GM03348 (cell line): ENCODE measurements around the gene DEFB123.
A peak's percentile ranks its signal among the peaks of the same experiment; 100 is the strongest.
"Not testable (repeated sequence)": the region's sequence is repeated elsewhere in the genome, so short reads cannot be mapped to it uniquely, and the experiment has no call there.

Experiments
- DNase-seq: peaks from one replicate; pipeline ENCODE4 v3.0.0; 2012; ENCODE audit warnings: low spot score

DEFB123 gene, protein sequence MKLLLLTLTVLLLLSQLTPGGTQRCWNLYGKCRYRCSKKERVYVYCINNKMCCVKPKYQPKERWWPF

DNA sequence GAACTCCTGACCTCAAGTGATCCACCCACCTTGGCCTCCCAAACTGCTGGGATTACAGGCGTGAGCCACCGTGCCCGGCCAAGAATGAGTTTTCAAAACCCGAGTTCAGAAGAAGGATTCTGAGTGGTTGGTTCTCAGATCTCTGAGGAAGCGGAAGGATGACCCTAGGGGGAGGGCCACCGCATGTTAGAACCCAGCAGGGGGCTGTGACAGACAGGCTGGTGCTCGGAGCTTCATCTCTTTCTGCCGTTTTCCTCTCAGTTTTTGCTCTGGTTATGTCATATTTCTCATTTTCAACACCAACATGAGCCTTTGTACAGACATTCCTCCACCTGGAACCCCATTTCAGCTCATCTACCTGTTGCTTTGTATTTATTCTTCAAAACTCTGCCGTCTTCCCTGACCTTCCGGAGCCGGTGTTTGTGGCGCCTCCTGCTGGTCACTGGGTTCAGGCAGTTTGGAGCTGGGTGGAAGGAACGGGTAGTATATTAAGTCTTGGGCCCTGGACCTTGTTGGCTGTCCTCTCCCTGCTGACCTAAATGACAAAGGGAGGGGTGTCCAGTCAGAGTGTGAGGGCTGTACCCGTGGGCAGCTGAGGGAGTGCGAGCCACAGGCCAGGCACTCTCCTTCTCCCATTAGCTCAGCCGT is at the start of gene DEFB123:
Gene DEFB123 (plus strand): TSS at position 621 of the 648 bp plus-strand sequence. CDS start 67 bp downstream, outside the sequence.
- DNase-seq: no peak

DNA sequence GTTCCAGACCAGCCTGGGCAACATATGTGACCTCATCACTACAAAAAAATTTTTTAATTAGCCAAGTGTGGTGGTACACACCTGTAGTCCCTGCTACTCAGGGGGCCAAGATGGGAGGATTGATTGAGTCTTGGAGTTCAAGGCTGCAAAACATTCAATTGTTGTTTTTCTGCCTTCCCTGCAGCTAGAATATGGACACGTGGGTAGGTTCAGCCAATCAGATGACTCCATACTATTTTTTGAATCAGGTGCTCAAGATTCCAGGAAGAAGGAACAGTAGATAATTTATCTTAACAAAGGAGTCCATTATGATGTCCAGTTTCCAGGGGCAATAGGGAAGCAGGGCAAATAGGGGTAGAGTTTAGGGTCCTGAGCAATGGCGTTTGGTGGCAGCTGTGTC is 47.6 kb upstream of the DEFB123 start:
- DNase-seq: no peak

DNA sequence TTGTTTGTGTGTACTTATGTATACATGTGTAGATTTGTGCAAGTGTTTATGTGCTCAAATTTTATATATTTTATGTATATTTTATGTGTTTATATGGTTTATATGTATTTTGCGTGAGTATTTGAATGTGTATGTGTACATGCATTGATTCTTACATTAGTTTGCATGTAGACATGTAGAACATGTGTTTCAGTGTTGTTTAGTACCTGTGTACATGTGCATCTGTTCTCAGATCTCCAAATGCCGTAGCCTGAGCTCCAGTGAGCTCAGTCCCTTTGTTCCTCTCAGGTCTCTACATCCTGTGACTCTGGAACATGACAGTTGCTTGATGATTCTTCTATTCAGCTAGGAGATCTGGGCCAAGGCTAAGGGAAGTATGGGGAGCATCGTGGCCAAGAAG is 45.5 kb upstream of the DEFB123 start:
- DNase-seq: no peak

DNA sequence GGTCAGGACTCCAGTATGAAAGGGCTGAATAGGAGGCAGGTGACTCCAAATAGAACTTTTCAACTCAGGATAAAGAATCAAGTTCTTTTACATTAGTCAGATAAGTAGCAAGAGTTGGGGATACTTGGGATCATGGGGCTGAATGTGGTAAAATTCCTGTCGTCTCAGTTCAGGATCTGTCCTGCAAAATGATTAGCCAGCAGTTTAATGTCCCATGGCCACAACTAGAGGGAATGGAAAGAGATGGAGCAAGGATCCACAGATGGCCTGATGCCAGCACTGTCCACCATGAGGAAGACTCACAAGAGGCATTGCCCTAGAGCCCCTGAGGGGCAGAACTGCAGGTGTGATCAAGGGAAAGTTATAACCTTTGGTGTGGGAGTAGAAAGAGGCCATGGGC is 36.5 kb upstream of the DEFB123 start:
- no peak for DNase-seq

DNA sequence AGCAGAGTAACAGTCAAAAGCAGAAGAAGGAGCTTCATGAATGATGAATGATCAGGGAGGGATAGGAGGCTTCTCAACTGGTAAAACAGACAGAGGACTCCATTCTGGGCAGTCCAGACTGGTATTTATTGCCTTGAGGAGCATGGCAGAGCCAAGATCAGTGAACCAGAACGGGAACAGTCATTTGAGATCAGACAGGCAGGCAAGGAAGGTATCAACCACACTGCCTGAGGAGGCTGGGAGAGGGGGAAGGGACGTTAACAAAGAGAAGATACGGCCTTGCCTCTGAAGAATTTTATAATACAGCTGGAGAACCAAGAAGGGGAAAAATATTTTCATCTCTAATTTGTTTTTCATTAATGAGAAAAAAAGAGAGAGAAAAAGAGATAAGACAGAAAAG is 34.3 kb upstream of the DEFB123 start, which contains the start of gene DEFB121:
Gene DEFB121 (minus strand): TSS at position 101 of the 400 bp plus-strand sequence. CDS start 63 bp downstream, at position 38.
- DNase-seq: no peak

DNA sequence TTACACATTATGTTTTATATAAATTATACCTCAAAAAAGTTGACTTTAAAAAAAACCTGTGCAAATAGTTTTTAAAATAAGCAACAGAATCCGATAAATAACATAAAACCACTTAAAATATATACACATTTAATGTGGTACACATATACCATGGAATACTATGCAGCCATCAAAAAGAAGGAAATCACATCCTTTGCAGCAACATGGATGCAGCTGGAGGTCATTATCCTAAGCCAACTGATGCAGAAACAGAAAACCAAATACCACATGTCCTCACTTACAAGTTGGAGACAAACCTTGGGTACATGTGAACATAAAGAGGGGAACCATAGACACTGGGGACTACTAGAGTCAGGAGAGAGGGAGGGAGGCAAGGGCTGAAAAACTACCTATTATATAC is 30.4 kb upstream of the DEFB123 start:
- no peak for DNase-seq

DNA sequence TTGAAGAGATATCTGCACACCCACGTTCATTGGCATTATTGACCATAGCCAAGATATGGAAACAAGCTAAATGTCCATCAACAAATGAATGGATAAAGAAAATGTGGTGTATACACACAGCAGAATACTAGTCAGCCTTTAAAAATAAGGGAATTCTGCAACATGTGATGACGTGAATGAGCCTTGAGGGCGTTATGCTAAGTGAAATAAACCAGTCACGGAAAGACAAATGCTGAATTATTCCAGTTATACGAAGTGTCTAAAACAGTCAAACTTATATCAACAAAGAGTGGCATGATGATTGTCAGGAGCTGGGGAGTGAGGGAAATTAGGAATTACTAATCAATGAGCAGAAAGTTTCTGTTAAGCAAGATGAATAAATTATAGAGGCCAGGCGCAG is 26.1 kb upstream of the DEFB123 start:
- DNase-seq: no peak

DNA sequence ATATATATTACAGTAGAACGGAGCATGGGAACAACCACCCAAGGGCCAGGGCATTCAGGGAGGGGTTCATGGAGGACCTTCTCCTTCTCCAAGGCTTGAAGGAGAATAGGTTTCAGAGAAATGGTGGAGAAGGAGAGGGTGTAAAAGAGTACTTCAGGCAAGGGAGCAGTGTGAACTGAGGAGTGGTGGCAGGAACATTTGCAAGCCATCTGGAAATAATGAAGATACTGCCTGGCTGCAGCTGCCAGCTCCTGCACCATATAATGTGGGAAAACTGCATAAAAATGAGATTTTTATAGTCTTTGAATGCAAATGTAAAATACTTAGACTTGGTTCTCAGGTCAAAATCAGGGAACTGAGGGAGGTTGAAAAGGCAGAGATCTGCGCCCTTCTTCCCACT is 24.8 kb upstream of the DEFB123 start:
- DNase-seq: no peak

DNA sequence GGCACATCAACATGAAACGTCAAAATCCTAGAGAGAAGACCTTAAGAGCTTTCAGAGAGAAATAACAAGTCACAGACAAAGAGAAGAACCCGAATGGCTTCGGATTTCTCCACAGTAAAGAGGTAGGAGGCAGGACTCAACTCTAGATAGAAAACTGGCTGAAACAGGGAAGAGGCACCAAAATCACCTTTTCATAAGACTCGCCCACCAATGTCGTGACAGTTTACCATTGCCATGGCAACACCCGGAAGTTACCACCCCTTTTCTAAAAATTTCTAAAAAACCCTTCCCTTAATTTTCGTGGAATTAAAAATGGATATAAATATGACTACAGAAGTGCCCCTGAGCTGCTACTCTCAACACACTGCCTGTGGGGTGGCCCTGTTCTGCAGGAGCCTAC is 22.1 kb upstream of the DEFB123 start:
- DNase-seq: no peak

DNA sequence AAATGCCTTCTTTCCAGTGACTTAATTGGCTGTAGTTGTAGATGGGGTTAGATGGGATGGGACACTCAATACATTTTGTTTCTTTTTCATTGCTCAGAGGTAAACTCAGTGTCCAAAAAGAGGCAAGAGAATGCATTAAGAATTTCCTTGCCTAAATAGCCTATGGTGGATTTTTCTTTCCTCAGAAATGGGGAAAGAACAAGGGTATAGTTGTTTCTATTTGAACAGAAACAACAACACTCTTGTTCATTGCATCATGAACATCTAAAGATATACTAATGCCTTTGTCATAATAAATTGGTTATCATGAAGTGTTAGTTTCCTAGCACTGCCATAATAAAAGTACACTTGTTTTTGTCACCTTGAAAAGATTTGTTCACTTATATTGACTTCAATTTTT is 14.6 kb upstream of the DEFB123 start:
- DNase-seq: no peak

DNA sequence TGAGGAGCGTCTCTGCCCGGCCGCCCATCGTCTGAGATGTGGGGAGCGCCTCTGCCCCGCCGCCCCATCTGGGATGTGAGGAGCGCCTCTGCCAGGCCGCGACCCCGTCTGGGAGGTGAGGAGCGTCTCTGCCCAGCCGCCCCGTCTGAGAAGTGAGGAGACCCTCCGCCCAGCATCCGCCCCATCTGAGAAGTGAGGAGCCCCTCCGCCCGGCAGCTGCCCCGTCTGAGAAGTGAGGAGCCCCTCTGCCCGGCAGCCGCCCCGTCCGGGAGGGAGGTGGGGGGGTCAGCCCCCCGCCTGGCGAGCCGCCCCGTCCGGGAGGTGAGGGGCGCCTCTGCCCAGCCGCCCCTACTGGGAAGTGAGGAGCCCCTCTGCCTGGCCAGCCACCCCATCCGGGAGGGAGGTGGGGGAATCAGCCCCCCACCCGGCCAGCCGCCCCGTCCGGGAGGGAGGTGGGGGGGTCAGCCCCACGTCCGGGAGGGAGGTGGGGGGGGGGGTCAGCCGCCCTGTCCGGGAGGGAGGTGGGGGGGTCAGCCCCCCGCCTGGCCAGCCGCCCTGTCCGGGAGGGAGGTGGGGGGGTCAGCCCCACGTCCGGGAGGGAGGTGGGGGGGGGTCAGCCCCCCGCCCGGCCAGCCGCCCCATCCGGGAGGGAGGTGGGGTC is 13.4 kb upstream of the DEFB123 start:
- not testable (repeated sequence) for DNase-seq

DNA sequence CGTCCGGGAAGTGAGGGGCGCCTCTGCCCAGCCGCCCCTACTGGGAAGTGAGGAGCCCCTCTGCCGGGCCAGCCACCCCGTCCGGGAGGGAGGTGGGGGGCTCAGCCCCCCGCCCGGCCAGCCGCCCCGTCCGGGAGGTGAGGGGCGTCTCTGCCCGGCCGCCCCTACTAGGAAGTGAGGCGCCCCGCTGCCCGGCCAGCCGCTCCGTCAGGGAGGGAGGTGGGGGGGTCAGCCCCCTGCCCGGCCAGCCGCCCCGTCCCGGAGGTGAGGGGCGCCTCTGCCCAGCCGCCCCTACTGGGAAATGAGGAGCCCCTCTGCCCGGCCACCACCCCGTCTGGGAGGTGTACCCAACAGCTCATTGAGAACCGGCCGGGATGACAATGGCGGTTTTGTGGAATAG is 12.9 kb upstream of the DEFB123 start:
- DNase-seq: not testable (repeated sequence)

DNA sequence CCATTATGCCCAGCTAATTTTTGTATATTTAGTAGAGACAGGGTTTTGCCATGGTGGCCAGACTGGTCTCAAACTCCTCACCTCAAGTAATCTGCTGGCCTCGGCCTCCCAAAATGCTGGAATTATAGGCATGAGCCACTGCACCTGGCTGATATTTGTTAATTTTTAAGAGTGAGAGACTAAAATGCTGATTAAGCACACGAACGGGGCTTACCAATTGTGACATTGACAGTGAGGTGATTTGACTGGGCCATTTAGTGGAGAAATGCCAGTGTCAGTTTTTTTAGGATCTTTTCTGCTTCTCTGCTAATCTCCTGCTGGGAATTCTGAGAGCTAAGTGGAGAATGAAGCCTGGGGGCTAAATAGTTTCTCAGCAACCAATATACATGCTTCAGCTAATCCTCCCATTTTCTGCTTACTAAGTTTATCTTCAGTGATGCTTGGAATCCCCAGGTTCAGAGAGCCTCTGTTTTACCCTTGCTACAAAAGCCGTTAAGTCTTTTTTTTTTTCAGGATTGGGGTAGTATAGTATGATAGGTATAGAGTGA is 9.8 kb upstream of the DEFB123 start:
- DNase-seq: no peak

DNA sequence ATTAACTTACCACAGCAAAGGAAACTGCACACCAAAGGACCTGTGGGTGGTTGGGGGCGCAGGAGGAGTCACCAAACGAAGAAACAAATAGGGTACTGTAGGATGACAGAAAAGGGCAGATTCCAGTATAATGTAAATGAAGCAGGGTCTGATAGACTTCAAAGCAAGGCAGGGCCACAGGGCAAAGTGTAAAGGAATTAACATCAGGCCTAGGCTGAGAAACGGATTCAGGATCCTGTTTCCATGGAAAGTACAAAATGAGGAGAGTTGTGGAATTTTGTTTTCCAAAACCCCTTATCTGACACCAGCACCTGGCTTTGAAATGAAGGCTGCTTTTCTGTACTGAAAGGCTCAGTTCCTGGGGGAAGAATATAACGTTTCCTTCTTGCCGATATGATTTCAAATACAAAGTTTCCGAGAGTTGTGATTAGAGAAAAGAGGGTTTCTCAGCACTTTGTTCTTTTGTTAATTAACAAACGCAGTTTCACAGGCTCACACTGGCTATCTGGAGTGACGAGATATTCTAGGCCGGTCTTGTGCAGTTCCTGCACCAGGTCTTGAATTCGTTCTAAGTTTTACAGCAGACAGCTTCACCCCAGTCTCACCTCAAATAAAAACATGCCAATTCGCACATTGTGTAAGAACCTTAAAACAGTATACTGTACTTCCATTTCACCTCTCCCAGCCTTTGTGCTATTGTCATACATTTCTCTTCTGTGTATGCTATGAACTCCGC is 5.8 kb downstream of the DEFB123 start:
- no peak for DNase-seq

DNA sequence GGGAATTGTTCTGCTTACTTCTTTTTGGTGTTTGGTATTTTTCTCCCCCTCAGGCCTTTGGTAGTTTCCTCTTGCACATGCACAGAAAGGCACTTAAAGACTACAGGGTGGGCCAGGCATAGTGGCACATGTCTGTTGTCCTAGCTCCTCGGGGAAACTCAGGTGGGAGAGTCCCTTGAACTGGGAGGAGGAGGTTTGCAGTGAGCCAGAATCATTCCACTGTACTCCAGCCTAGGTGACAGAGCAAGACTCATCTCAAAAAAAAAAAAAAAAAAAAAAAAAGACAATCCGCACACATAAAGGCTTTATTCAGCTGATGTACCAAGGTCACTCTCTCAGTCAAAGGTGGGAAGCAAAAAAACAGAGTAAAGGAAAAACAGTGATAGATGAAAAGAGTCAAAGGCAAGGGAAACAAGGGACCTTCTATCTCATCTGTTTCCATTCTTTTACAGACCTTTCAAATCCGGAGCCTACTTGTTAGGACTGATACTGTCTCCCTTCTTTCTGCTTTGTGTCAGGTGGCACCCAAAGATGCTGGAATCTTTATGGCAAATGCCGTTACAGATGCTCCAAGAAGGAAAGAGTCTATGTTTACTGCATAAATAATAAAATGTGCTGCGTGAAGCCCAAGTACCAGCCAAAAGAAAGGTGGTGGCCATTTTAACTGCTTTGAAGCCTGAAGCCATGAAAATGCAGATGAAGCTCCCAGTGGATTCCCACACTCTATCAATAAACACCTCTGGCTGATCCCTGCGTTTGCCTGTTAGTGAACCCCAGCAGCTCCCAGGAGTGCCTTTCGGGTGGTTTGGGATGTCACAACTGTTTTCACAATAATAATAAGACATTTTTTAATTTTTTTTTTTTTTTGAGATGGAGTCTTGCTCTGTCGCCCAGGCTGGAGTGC is 9.3 kb downstream of the DEFB123 start:
- no peak for DNase-seq

DNA sequence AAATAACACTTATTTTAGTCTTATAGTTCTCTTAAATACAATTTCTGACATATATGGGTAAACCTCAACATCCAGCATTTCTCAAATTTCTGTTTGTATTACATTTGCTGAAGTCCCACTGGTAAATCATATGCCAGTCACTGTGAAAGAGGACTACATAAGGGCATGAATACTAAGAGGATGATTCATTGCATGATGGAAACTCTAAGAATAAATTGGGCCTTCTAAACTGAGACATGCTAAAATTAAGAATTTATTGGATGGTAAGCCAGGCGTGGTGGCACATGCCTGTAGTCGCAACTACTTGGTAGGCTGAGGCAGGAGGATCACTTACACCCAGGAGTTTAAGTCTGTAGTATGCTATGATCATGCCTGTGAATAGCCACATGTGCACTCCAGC is 12.1 kb downstream of the DEFB123 start:
- no peak for DNase-seq

DNA sequence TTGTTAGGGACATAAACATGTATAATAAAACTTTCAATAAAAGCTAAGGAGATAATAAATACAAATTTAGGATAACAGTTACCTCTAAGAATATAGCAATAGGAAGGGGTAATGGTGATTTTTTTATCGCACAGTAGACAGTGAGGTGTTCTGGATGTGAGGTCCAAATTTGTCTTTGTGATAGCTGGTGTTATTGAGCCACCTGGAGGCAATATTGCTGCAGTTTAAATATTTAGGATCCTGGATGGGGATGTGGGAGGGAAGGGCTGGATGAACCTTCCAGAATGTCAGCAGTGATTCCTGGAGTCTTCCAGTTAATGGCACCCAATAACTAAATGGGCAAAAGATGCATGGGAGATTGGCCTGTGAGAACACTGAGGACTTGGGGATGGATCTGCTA is 13.9 kb downstream of the DEFB123 start:
- no peak for DNase-seq

DNA sequence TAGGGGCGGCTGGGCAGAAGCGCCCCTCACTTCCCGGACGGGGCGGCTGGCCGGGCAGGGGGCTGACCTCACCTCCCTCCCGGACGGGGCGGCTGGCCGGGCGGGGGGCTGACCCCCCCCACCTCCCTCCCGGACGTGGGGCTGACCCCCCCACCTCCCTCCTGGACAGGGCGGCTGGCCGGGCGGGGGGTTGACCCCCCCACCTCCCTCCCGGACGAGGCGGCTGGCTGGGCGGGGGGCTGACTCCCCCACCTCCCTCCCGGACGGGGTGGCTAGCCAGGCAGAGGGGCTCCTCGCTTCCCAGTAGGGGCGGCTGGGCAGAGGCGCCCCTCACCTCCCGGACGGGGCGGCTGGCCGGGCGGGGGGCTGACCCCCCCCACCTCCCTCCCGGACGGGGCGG is 30.5 kb downstream of the DEFB123 start:
- not testable (repeated sequence) for DNase-seq

DNA sequence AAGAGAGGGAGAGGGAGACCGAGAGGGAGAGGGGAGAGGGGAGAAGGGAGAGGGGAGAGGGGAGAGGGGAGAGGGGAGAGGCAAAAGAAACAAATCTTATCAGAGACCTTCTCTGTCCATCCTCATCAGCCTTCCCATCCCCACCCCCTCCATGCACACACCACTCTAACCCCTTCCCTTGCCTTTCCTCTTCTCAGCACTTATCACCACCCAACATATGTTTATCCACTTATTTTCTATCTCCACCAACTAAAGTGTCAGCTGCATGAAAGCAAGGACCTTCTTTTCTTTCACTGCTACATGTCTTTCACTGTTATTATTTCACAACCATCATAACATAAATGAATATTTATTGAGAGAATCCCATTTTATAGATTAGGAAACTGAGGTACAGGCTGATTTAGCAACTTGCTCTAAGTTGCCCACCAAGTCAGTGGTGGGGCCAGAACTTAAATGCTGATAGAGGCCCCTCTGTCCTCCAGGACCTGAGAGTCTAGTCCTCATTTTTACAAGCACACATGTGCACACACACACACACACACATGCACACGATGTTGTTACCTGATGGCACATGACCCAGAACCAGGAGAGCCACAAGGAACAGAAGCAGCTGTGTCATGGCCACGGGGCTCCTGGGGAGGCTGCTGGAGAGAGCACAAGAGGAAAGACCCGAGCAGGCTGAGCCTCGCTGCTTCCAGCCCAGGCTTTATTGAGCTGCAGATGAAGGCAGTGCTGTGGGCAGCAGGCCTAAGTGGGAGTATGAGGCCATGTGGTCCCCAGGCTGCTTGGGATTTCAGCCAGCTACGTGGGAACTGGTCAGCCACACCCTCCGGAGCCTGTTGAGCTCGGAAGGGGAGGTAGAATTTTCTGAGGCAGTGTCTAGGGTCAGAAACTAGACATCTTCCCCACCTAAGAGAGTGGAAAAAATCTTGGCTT is 32.2 kb downstream of the DEFB123 start:
- DNase-seq: peak; percentile 20

DNA sequence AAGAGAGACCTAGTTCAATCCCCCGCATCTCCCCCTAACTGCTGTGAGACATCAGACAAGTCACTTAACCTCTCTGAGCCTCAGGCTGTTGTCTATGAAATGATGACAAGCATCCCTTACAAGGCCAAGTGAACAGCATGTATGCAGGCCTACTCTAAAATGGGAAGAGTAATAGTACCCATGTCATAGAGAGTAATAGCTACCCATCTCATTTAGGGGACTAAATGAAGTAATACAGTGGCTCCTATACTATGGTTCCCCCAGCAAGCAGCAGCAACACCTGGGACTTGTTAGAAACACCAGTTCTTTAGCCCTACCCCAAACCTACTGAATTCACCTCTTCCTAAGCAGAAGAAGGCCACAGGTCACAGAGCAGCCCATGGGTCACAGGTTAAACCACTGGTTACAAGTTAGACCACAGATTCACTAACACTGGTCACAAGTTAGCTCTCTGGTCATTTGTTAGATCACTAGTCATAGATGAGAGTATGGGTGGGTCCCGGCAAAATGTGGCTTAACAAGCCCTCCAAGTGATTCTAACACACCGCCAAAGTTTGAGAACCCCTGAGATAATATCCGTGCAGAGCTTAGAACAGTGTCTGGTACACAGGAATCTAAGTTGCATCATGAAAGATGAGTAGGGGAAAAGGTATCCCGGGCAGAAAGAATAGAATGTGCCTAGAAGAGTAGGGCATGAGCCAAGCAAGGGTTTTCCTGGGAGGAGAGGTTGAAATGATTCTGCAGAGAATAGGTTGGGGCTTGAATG is 33.1 kb downstream of the DEFB123 start:
- DNase-seq: no peak
